Measurements from ENCODE around the gene NFASC. TPM values are rescaled to one million over a fixed set of nuclear protein-coding genes. Genes with fewer than 3 reads are reported as not detected.

The NFASC gene
- total RNA-seq, 4 donors from 2014 or later: 12.7 to 41.7 (median 19.2) TPM

DNA sequence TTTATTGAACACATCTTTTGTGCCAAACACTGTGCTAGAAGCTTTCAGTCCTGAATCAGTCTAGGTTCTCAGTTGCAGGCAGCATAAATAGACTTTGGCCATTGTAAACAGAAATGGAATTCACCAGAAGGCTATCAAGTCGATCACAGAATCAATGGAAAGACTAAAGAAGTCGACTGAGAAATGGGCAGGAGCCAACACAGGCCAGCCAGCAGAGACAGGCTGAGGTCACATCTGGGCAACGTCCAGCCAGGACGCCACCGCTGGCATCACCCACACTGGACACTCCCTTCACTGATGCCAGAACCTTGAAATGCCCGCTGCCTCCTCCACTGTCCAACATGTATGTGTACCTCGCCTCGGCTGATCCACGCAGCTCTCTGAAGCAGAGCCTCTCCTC is 166.9 kb downstream of the NFASC start:
- Histone ChIP-seq H3K4me1 (no peaks in the 10 kb centered on the region), H3K4me3 (no peak overlapping the region), H3K27ac (no peak overlapping the region), H3K27me3 (peaks cover 23% of the 10 kb centered on the region), H3K9me3 (no peaks in the 10 kb centered on the region), H3K36me3 (no peaks in the 10 kb centered on the region)
- no peak for TF ChIP-seq POLR2A (IDR thresholded peaks at IDR 0.05)
- TF ChIP-seq POLR2AphosphoS5 (IDR thresholded peaks at IDR 0.05): no peak
- TF ChIP-seq, protein P1, sequence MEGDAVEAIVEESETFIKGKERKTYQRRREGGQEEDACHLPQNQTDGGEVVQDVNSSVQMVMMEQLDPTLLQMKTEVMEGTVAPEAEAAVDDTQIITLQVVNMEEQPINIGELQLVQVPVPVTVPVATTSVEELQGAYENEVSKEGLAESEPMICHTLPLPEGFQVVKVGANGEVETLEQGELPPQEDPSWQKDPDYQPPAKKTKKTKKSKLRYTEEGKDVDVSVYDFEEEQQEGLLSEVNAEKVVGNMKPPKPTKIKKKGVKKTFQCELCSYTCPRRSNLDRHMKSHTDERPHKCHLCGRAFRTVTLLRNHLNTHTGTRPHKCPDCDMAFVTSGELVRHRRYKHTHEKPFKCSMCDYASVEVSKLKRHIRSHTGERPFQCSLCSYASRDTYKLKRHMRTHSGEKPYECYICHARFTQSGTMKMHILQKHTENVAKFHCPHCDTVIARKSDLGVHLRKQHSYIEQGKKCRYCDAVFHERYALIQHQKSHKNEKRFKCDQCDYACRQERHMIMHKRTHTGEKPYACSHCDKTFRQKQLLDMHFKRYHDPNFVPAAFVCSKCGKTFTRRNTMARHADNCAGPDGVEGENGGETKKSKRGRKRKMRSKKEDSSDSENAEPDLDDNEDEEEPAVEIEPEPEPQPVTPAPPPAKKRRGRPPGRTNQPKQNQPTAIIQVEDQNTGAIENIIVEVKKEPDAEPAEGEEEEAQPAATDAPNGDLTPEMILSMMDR (IDR thresholded peaks at IDR 0.05): no peak
- no peak for TF ChIP-seq EP300 (IDR thresholded peaks at IDR 0.05)
- no peak for DNase-seq (ENCODE audit: low spot score in 2 of 2)
- 89% methylated on average over 9 of the region's 9 CpGs for WGBS

DNA sequence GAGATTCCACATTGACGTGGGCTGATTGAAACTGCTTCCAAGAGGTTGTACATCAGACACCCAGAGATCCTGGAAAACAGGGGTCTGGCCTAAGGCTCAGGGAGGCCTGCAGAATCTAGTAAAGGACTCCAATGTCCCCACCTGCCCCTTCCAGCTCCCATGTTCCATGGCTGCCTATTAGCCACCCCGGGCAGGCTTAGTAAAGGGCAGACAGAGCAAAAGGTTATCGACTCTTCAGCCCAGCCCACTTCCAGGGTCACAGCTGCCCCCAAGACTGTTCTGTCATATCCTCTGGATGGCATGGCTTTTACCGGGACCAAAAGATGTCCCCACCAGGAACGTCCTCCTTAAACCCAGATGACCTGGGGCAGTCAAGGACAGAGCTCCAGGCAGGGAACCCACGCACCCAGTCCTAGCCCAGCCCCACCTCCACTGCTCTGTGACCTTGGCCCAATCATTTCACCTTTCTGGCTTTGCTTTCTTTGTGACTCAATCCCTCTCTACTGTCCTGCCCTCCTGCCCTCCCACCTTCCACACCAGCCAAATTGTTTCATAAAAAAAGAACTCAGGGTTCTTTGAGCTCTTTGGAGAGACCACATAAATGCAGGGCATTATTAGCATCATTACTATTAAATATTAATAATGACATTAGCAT is 167.6 kb downstream of the NFASC start:
- H3K36me3 ChIP-seq: no peaks in the 10 kb centered on the region
- H3K9me3 ChIP-seq: no peaks in the 10 kb centered on the region
- H3K4me3 ChIP-seq: no peak overlapping the region
- H3K4me1 ChIP-seq: peaks cover 7% of the 10 kb centered on the region
- H3K27ac ChIP-seq: no peak overlapping the region
- DNase-seq (ENCODE audit: low spot score in 2 of 2): no peak
- H3K27me3 ChIP-seq: peaks cover 31% of the 10 kb centered on the region
- no peak for TF ChIP-seq POLR2A (IDR thresholded peaks at IDR 0.05)
- no peak for TF ChIP-seq POLR2AphosphoS5 (IDR thresholded peaks at IDR 0.05)
- TF ChIP-seq, protein P1 (IDR thresholded peaks at IDR 0.05): no peak
- TF ChIP-seq EP300 (IDR thresholded peaks at IDR 0.05): no peak
- 87% methylated on average over 4 of the region's 6 CpGs for WGBS

DNA sequence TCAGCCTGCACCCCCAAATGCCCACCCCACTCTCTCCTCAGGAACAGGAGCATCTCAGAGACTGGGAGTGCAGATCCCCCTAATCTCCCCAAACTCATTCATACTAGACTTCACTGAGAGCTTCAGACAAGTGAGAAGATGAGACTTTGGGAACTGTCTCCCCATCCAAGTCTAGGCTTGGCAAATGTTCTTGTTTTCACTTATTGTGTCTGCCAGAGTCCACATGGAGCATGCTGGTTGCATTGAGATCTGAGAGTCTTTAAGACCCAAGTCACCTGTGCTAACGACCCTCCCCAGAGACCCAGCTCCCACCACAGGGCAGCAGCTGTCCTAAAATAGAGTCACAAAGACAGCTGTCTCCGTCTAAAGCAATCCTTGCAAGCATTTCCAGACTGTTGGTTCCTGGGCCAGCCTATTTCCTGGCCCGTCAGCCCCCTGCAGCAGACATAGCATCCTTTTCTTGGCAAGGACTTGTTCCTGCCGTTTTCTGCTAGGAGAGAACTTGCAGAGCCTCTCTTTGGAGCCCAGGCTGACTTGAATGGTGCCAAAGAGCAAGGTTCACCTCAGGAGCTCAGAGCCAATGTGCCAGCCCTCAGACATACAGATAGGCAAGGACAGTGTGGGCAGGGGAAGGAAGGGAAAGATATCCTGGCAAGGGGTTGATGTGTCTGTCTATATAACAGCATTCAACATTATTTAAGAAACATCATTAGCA is 170.5 kb downstream of the NFASC start:
- DNase-seq (ENCODE audit: low spot score in 2 of 2): no peak
- Histone ChIP-seq H3K9me3 (no peaks in the 10 kb centered on the region), H3K4me3 (no peak overlapping the region), H3K36me3 (no peaks in the 10 kb centered on the region), H3K4me1 (peaks cover 9% of the 10 kb centered on the region), H3K27ac (no peak overlapping the region), H3K27me3 (peaks cover 60% of the 10 kb centered on the region)
- no peak for TF ChIP-seq EP300 (IDR thresholded peaks at IDR 0.05)
- TF ChIP-seq, protein P1 (IDR thresholded peaks at IDR 0.05): no peak
- TF ChIP-seq POLR2AphosphoS5 (IDR thresholded peaks at IDR 0.05): no peak
- no peak for TF ChIP-seq POLR2A (IDR thresholded peaks at IDR 0.05)
- WGBS: 40% methylated on average over 4 of the region's 4 CpGs

- peaks cover 9% of the 10 kb centered on the region for H3K4me1 ChIP-seq
- no peaks in the 10 kb centered on the region for H3K9me3 ChIP-seq
- TF ChIP-seq EP300 (IDR thresholded peaks at IDR 0.05): no peak
- no peak for TF ChIP-seq POLR2A (IDR thresholded peaks at IDR 0.05)
- no peak for TF ChIP-seq POLR2AphosphoS5 (IDR thresholded peaks at IDR 0.05)
- TF ChIP-seq, protein P1 (IDR thresholded peaks at IDR 0.05): no peak
- no peak for DNase-seq (ENCODE audit: low spot score in 2 of 2)
- no peak overlapping the region for H3K4me3 ChIP-seq
- 41% methylated on average over 13 of the region's 16 CpGs for WGBS
- no peak overlapping the region for H3K27ac ChIP-seq
- H3K36me3 ChIP-seq: no peaks in the 10 kb centered on the region
- H3K27me3 ChIP-seq: peaks cover 69% of the 10 kb centered on the region
Measured at GRCh38 chr1:205041998-205042910, 171.6 kb downstream of the NFASC start.

All from suprapubic skin (tissue), 4 donors.